Upper lobe of left lung (tissue), 4 donors: ENCODE measurements around the gene MCM9.

Source experiments
- CTCF ChIP-seq, 6 experiments: fragments of 450-650 bp in 4 of 6; fragments of 200-600 bp in 2 of 6; sonication (generic) in 2 of 6; IDR thresholded peaks; one replicate each; pipeline ENCODE4 v1.5.1; 2016 to 2019; ENCODE audit warnings: antibody characterized with exemption in 6 of 6
- POLR2AphosphoS5 ChIP-seq, 2 donors: sonication (generic); formaldehyde crosslinking; IDR thresholded peaks; one replicate each; pipeline ENCODE4 v1.5.1; 2017; ENCODE audit warnings: antibody characterized with exemption in 2 of 2

- TF ChIP-seq CTCF (IDR thresholded peaks at IDR 0.05) = peak; percentile 56 to 78 (median 70)
- no peak for TF ChIP-seq POLR2AphosphoS5 (IDR thresholded peaks at IDR 0.05)
Measured at GRCh38 chr6:118776607-118777549, 158.1 kb downstream of the MCM9 start.
